Lower lobe of right lung (tissue), 2 donors: Measurements from ENCODE around the gene TMEM248. TPM values are rescaled to one million over a fixed set of nuclear protein-coding genes. Genes with fewer than 3 reads are reported as not detected.
"Not testable (repeated sequence)": the region's sequence is repeated elsewhere in the genome, so short reads cannot be mapped to it uniquely, and the experiment has no call there.

ENCODE experiments used
- ATAC-seq, 2 donors: fragments of 200-7000 bp; cut with Tn5 transposase; one replicate each; pipeline ENCODE4 v1.9.1; 2020 to 2022; ENCODE audit warnings: mild to moderate bottlenecking in 2 of 2, moderate library complexity in 2 of 2
- DNase-seq: peaks from one replicate; pipeline ENCODE4 v3.0.0-alpha.2; 2020
- H3K27ac ChIP-seq: fragments of 200-600 bp; one replicate; pipeline ENCODE4 v1.8.0; 2022
- H3K27me3 ChIP-seq: fragments of 200-600 bp; one replicate; pipeline ENCODE4 v1.8.0; 2022; ENCODE audit warnings: low read depth
- H3K36me3 ChIP-seq: fragments of 200-600 bp; one replicate; pipeline ENCODE4 v1.8.0; 2022; ENCODE audit warnings: mild to moderate bottlenecking
- H3K4me1 ChIP-seq: fragments of 200-600 bp; one replicate; pipeline ENCODE4 v1.8.0; 2022
- H3K4me3 ChIP-seq: fragments of 200-600 bp; one replicate; pipeline ENCODE4 v1.8.0; 2022; ENCODE audit warnings: mild to moderate bottlenecking
- H3K9me3 ChIP-seq: fragments of 200-600 bp; one replicate; pipeline ENCODE4 v1.8.0; 2022
- intact Hi-C: fragments of 100-400 bp; cut with DNase I; formaldehyde crosslinking; loops from one replicate; pipeline ENCODE4 v1.11.0; 2022
- total RNA-seq: library from RNA; stranded (reverse); fragmentation: NEBNext Ultra II Directional; extraction: Animal tissue kit (Norgen Biotek cat#: 25700); gene quantifications from one replicate; pipeline ENCODE4 v1.2.1, GENCODE V29; 2021
- TF ChIP-seq, protein P1 (sequence below): fragments of 200-600 bp; IDR thresholded peaks from one replicate; pipeline ENCODE4 v1.8.0; 2022; ENCODE audit warnings: antibody characterized with exemption, mild to moderate bottlenecking
- donor health status: DM: no; HTN: yes; CAD: no; lungs with severe emphysema.

TMEM248 gene
- total RNA-seq, 1 donor from 2014 or later = 103 TPM

DNA sequence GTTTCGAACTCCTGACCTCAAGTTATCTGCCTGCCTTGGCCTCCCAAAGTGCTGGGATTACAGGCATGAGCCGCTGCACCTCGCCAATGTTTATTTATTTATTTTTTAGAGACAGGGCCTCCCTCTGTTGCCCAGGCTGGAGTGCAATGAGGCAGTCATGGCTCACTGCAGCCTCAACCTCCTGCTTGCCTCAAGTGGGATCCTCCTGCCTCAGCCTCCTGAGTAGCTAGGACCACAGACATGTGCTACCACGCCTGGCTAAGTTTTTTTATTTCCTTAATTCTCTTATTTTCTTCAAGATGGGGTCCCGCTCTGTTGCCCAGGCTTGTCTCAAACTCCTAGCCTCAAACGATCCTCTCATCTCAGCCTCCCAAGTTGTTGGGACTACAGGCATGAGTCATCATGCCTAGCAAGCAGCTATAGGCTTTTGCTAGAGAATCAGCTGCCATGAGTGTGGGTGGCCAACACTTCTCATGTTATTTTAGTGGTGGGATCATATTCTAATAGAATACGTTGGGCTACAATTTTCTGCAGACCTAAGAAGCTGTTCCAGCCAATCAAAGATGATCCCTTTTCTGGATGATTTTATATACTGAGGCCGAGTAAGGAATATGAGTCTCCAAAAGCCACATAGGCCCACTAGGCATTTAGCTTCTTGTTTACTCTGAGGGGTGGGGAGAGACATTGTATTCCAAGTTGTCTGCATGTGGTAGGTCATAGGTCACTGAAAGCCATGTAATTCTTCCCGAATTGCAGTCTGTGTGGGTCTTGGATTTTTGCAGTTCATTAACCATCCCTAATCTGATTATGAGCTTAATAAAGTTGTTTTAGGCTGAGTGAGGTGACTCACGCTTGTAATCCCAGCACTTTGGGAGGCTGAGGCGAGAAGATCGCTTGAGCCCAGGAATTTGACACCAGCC lies 7.6 kb upstream of the TMEM248 start:
- no peak for ATAC-seq
- no peaks in the 10 kb centered on the region for H3K27me3 ChIP-seq

DNA sequence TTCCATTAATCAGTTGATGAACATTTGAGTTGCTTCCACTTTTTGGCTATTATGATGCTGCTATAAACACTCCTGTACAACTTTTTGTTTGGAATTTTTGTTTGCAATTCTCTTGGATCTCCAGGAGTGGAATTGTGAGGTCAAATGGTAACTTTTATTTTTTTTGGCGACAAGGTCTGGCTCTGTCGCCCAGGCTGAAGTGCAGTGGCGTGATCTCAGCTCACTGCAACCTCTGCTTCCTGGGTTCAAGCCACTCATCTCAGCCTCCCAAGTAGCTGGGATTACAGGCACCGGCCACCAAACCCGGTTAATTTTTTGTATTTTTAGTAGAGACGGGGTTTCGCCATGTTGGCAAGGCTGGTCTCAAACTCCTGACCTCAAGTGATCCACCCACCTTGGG lies 3.1 kb upstream of the TMEM248 start:
- DNase-seq, H3K4me3 ChIP-seq, intact Hi-C loops, H3K27me3 ChIP-seq, H3K9me3 ChIP-seq, H3K36me3 ChIP-seq, H3K27ac ChIP-seq, ATAC-seq: not testable (repeated sequence)
- H3K4me1 ChIP-seq = peaks cover 18% of the 10 kb centered on the region

More for the DNA sequence above, 7.6 kb upstream of the TMEM248 start:
- no peak for DNase-seq
- TF ChIP-seq, protein P1, sequence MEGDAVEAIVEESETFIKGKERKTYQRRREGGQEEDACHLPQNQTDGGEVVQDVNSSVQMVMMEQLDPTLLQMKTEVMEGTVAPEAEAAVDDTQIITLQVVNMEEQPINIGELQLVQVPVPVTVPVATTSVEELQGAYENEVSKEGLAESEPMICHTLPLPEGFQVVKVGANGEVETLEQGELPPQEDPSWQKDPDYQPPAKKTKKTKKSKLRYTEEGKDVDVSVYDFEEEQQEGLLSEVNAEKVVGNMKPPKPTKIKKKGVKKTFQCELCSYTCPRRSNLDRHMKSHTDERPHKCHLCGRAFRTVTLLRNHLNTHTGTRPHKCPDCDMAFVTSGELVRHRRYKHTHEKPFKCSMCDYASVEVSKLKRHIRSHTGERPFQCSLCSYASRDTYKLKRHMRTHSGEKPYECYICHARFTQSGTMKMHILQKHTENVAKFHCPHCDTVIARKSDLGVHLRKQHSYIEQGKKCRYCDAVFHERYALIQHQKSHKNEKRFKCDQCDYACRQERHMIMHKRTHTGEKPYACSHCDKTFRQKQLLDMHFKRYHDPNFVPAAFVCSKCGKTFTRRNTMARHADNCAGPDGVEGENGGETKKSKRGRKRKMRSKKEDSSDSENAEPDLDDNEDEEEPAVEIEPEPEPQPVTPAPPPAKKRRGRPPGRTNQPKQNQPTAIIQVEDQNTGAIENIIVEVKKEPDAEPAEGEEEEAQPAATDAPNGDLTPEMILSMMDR = no peak
- Histone ChIP-seq H3K9me3 (no peaks in the 10 kb centered on the region), H3K27ac (no peak overlapping the region), H3K36me3 (no peaks in the 10 kb centered on the region), H3K4me1 (no peaks in the 10 kb centered on the region), H3K4me3 (no peak overlapping the region)
- intact Hi-C loops = no loop called here

DNA sequence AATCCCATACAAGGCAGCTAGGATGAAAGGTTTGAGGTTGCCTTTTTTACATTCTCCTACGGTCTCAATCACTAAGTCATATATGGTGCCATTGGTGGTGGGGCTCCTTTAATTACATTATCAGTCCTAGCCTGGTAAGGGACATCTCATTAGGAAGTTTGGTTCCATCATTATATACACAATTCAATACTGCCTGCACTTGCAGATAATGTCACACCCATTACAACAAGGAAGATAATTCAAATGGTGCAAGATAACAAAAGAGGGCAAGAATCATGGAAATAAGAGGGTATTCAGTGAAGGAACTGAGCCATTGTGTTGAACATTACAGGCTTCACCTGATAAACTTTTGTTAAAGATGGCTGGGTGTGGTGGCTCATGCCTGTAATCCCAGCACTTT lies 1.7 kb upstream of the TMEM248 start:
- intact Hi-C loops = no loop called here
- H3K4me3 ChIP-seq = no peak overlapping the region
- H3K9me3 ChIP-seq = no peaks in the 10 kb centered on the region
- no peak overlapping the region for H3K27ac ChIP-seq
- H3K4me1 ChIP-seq = peaks cover 32% of the 10 kb centered on the region
- peaks cover 3% of the 10 kb centered on the region for H3K36me3 ChIP-seq
- DNase-seq (no peak), ATAC-seq (no peak)
- TF ChIP-seq, protein P1 = no peak
- H3K27me3 ChIP-seq = no peaks in the 10 kb centered on the region

DNA sequence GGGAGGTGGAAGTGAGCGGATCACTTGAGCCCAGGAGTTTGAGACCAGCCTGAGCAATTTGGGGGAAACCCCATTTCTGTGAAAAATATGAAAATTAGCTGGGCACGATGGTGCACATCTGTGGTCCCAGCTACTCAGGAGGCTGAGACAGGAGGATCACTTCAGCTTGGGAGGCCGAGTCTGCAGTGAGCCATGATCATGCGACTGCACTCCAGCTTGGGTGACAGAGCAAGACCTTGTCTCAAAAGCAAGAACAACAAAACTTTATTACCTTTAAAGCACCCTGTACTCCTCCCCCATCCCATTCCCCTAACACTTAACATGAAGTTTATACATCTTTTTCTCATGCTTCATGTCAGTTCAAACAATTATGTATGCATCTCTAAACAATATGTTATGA lies 1.3 kb upstream of the TMEM248 start:
- TF ChIP-seq, protein P1 = no peak
- no peak overlapping the region for H3K27ac ChIP-seq
- intact Hi-C loops = no loop called here
- no peaks in the 10 kb centered on the region for H3K9me3 ChIP-seq
- ATAC-seq = no peak
- peaks cover 6% of the 10 kb centered on the region for H3K36me3 ChIP-seq
- no peaks in the 10 kb centered on the region for H3K27me3 ChIP-seq
- DNase-seq = no peak
- H3K4me1 ChIP-seq = peaks cover 35% of the 10 kb centered on the region
- H3K4me3 ChIP-seq = no peak overlapping the region

DNA sequence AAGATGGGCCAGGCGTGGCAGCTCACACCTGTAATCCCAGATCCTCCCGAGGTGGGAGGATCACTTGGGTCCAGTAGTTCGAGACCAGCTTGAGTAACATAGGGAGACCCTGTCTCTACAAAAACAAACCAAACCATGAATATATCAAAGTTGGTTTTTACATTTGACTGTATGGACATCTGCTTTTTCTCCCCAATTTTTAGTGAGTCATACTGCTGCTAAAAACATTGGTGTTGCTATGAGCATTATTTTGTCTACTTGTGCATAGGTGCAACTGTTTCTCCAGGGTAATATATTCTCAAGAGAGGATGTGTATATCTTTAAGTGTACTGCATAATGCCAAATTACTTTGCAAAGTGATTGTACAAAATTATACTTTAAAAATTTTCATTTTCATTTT lies 769 bp upstream of the TMEM248 start:
- no peaks in the 10 kb centered on the region for H3K9me3 ChIP-seq
- no peak for ATAC-seq
- peaks cover 6% of the 10 kb centered on the region for H3K36me3 ChIP-seq
- TF ChIP-seq, protein P1 = no peak
- peaks cover 36% of the 10 kb centered on the region for H3K4me1 ChIP-seq
- peak overlapping the region; percentile 91 for H3K27ac ChIP-seq
- intact Hi-C loops = no loop called here
- H3K27me3 ChIP-seq = no peaks in the 10 kb centered on the region
- DNase-seq = no peak
- H3K4me3 ChIP-seq = peak overlapping the region; percentile 98

DNA sequence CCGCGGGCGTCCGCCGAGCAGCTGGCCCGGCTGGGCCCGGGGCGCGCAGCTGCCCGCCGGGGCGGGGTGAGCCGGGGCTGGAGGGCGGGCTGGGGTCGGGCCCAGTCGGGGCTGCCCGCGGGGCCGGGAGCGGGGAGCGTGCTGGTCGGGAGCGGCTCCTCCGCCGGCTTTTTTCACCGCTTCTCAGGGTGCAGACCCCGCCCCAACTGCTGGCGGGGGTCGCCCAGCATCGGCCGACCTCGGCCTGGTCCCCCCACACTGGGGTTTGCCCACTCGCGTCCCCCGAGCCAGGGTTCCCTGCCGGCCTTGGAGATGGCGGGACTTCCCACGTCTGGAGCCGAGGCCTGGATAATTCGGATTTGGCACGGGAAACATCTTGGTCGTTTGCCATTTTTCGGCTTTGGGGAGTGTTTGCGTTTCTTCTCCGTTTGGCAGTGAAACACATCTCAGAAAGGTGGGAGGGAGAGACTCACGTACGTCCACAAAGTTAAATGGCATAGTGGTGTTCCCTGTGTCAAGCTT lies 432 bp downstream of the TMEM248 start:
- ATAC-seq (peak; percentile 66 to 73), DNase-seq (no peak)
- Histone ChIP-seq H3K4me1 (peaks cover 46% of the 10 kb centered on the region), H3K4me3 (peak overlapping the region; percentile 98), H3K36me3 (peaks cover 6% of the 10 kb centered on the region), H3K9me3 (no peaks in the 10 kb centered on the region), H3K27me3 (no peaks in the 10 kb centered on the region), H3K27ac (peak overlapping the region; percentile 91)
- TF ChIP-seq, protein P1 = no peak
- intact Hi-C loops = no loop called here
